ENCODE results near the gene RAB3B. TPM values are rescaled to one million over a fixed set of nuclear protein-coding genes. Genes with fewer than 3 reads are reported as not detected.
A peak's percentile ranks its signal among the peaks of the same experiment; 100 is the strongest.

The RAB3B gene
- total and polyA plus RNA-seq, 9 of the 15 experiments (the other 6 are each of a cell fraction or from before 2014, with no cell fraction given): 0.07 to 0.47 (median 0.27) TPM

DNA sequence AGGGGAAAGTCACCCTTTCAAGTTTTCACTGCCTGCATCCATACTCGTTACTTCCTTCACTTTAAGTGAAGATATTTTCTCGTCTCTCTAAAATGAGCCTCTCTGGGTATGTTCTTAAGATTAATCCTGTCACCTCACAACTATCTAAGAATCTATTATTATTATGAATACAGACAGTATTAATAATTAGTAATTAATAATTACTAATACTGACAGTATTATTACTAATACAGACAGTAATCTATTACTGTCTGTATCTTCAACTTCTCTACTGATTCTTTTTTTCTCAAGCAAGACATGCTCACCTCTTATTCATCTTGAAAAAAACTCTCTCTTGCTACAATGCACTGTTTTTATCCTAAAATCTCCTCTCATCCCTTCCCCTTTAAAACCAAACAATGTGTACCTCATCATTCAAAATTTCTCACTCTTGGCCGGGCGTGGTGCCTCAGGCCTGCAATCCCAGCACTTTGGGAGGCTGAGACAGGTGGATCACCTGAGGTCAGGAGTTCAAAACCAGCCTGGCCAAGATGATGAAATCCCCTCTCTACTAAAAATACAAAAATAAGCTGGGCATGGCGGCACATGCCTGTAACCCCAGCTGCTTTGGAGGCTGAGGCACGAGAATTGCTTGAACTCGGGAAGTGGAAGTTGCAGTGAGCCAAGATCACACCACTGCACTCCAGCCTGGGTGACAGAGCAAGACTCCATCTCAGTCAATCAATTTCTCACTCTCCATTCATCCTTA lies 119.7 kb downstream of the RAB3B start (continued):
- TF ChIP-seq, protein P1, sequence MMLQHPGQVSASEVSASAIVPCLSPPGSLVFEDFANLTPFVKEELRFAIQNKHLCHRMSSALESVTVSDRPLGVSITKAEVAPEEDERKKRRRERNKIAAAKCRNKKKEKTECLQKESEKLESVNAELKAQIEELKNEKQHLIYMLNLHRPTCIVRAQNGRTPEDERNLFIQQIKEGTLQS (IDR thresholded peaks at IDR 0.05): peak; percentile 66; the same call in 1 of the 2 replicates
- TF ChIP-seq, protein P1 (CRISPR knock-in tag; conservative IDR thresholded peaks at IDR 0.05): no peak

DNA sequence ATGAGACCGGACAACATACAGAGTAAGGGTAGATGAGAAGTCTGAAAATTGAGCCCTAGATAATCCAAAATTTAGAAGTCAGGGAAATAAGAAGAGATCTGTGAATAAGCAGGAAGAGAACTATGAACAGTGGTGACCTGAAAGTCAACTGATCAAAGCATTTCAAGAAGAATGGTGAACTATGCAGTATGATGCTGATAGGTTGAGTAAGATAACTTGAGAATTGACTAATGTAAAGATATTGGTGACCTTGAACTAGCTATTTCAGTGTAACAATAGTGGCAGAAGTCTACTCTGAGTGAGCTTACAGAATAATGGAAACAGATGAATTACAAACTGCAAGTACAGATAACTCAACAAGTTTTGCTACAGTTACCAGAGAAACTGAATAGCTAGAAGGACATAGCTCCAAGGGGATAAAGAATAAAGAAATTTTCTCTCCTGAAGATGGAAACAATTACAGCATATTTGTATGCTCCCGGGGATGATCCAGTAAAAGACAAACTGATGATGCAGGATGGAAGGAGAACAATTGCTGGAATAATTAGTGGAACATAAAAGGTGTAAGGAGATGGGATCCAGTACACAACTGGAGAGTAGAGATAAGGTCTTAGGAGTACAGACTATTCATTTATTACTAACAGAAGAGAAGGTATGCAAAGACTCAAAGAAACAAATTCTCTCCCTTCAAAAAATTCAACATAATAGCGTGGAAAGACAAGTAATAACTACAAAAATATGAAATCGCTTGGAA lies 122.8 kb downstream of the RAB3B start:
- peaks cover 100% of the 10 kb centered on the region for H3K79me2 ChIP-seq (ENCODE audit: control insufficient read depth, insufficient read depth, low read length)
- in situ Hi-C loops (cut with MboI) (no loop called here), intact Hi-C loops (cut with micrococcal nuclease) (no loop called here)
- BruUV-seq (replicated peaks): no TSS peak
- no peak overlapping the region for H2AFZ ChIP-seq (ENCODE audit: low read depth, low read length)
- no peaks in the 10 kb centered on the region for H3K9me3 ChIP-seq (replicated peaks; ENCODE audit: control insufficient read depth, insufficient read depth, low read depth, low read length)
- H3K4me3 ChIP-seq: no peak overlapping the region
- peak overlapping the region in 1 of 2 experiments; percentile 21; a peak in 1 of 4 replicates for H3K9ac ChIP-seq (ENCODE audit: insufficient read depth in 1 of 2, low read depth in 2 of 2, low read length in 2 of 2)
- DNase-seq (ENCODE audit: extremely low read depth in 1 of 4, low spot score in 3 of 4) (peak in 2 of 4 experiments; percentile 44 to 56), ATAC-seq (peak; percentile 25), FAIRE-seq (no peak)
- ChIA-PET CTCF (ENCODE audit: low intra/inter-chr PET ratio) (no interaction called here), POLR2A (interaction anchor here (0.6 to 6.9 kb wide), 6 partner anchors 9 to 313 kb away, joined by 3 to 47 read pairs (median 5); partner anchors contain the start of gene NRDC)
- no peaks in the 10 kb centered on the region for H3K27me3 ChIP-seq (ENCODE audit: control insufficient read depth in 2 of 2, insufficient read depth in 2 of 2, low read length in 2 of 2)
- H4K20me1 ChIP-seq (replicated peaks; ENCODE audit: control insufficient read depth, insufficient read depth, low read length): peaks cover 12% of the 10 kb centered on the region; the same call in 1 of the 2 replicates
- H3K4me2 ChIP-seq (ENCODE audit: insufficient read depth, low read length): no peak overlapping the region; the same call in 1 of the 2 replicates
- no peaks in the 10 kb centered on the region for H3K9me1 ChIP-seq (ENCODE audit: control insufficient read depth, insufficient read depth, low read length)
- peak overlapping the region; percentile 5; the same call in 1 of the 3 replicates for H3K27ac ChIP-seq (ENCODE audit: extremely low read depth, low read depth, low read length)
- peaks cover 26 to 34% of the 10 kb centered on the region in 2 experiments; a peak in 4 of 5 replicates for H3K4me1 ChIP-seq (replicated peaks in 1 of 2; ENCODE audit: control insufficient read depth in 2 of 2, insufficient read depth in 2 of 2, low read length in 2 of 2)
- peaks cover 33% of the 10 kb centered on the region for H3K36me3 ChIP-seq (ENCODE audit: control insufficient read depth, insufficient read depth, low read length)
- WGBS (ENCODE audit: insufficient coverage, low coverage, missing lambda C conversion rate): 49% methylated on average over 4 of the region's 4 CpGs
- TF ChIP-seq ZFP36 (IDR thresholded peaks at IDR 0.05; ENCODE audit: low read depth, low read length, partially characterized antibody) (no peak), ZEB2 (IDR thresholded peaks at IDR 0.05) (peak; percentile 15; the same call in 1 of the 2 replicates), ZNF507 (tag; conservative IDR thresholded peaks at IDR 0.05) (no peak), BRD9 (IDR thresholded peaks at IDR 0.05; ENCODE audit: low read depth, partially characterized antibody) (peak; percentile 31), POLR2G (IDR thresholded peaks at IDR 0.05; ENCODE audit: low read depth, low read length) (no peak), KAT8 (IDR thresholded peaks at IDR 0.05; ENCODE audit: low read depth) (no peak), TCF3 (CRISPR knock-in tag; IDR thresholded peaks at IDR 0.05) (peak; percentile 34; the same call in 1 of the 2 replicates), DPF2 (IDR thresholded peaks at IDR 0.05) (peak; percentile 44; the same call in 1 of the 2 replicates)
- TF ChIP-seq, protein P2, sequence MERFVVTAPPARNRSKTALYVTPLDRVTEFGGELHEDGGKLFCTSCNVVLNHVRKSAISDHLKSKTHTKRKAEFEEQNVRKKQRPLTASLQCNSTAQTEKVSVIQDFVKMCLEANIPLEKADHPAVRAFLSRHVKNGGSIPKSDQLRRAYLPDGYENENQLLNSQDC (CRISPR knock-in tag; IDR thresholded peaks at IDR 0.05): no peak
